Stimulated activated CD4-positive, alpha-beta T cell treated with anti-CD3 and anti-CD28 coated beads, Interleukin-15, amount 100 ng/mL, for 1 hour (primary cell): ENCODE measurements around the gene PPP1R10.

Experiments
- DNase-seq, 2 donors: peaks; one replicate each; pipeline ENCODE4 v3.0.0-alpha.2; 2020; ENCODE audit warnings: low read depth in 1 of 2, low spot score in 1 of 2

The PPP1R10 gene

GRCh38 chr6:30599625-30600324 lies 17.3 kb downstream of the PPP1R10 start:
- DNase-seq, result no peak

- no peak for DNase-seq
Observed at GRCh38 chr6:30598912-30599624, 18.0 kb downstream of the PPP1R10 start.

- DNase-seq, result peak; percentile 53 to 55
Observed at GRCh38 chr6:30597315-30598144, 19.5 kb downstream of the PPP1R10 start.

- no peak for DNase-seq
Observed at GRCh38 chr6:30592287-30592686, 24.8 kb downstream of the PPP1R10 start.

- no peak for DNase-seq
Observed at GRCh38 chr6:30591008-30591407, 26.0 kb downstream of the PPP1R10 start.

- DNase-seq, result no peak
Observed at GRCh38 chr6:30590509-30590908, 26.5 kb downstream of the PPP1R10 start.

- DNase-seq, result no peak
Observed at GRCh38 chr6:30589754-30590358, 27.2 kb downstream of the PPP1R10 start.

GRCh38 chr6:30583921-30584320 lies 33.1 kb downstream of the PPP1R10 start:
- DNase-seq, result no peak

- no peak for DNase-seq
Observed at GRCh38 chr6:30578051-30578450, 39.0 kb downstream of the PPP1R10 start.

- no peak for DNase-seq
Observed at GRCh38 chr6:30573113-30573512, 43.9 kb downstream of the PPP1R10 start.

- DNase-seq, result no peak
Observed at GRCh38 chr6:30572148-30572547, 44.9 kb downstream of the PPP1R10 start.

- no peak for DNase-seq
Observed at GRCh38 chr6:30571762-30572082, 45.3 kb downstream of the PPP1R10 start.

- peak; percentile 99 to 100 for DNase-seq
Observed at GRCh38 chr6:30571075-30571761, 45.8 kb downstream of the PPP1R10 start, which contains the start of gene ABCF1. TSS of gene ABCF1 (plus strand) at chr6:30571442. CDS start at chr6:30571488, 46 bp downstream.

- DNase-seq, result no peak
Observed at GRCh38 chr6:30570740-30571074, 46.3 kb downstream of the PPP1R10 start.

GRCh38 chr6:30570263-30570662 lies 46.8 kb downstream of the PPP1R10 start:
- DNase-seq, result no peak

- peak in 1 of 2 donors; percentile 24 for DNase-seq
Observed at GRCh38 chr6:30568245-30568644, 48.8 kb downstream of the PPP1R10 start.

- DNase-seq, result no peak
Observed at GRCh38 chr6:30565772-30566171, 51.3 kb downstream of the PPP1R10 start.

GRCh38 chr6:30564114-30564513 lies 52.9 kb downstream of the PPP1R10 start:
- DNase-seq, result no peak

GRCh38 chr6:30562470-30563425 lies 54.3 kb downstream of the PPP1R10 start:
- DNase-seq, result no peak

- DNase-seq, result no peak
Observed at GRCh38 chr6:30560930-30561329, 56.1 kb downstream of the PPP1R10 start.
